ENCODE data around the gene KCNN3. TPM values are rescaled to one million over a fixed set of nuclear protein-coding genes. Genes with fewer than 3 reads are reported as not detected.

Gene KCNN3
- total RNA-seq, 2 donors from 2014 or later: 1.9 to 2.0 TPM

DNA sequence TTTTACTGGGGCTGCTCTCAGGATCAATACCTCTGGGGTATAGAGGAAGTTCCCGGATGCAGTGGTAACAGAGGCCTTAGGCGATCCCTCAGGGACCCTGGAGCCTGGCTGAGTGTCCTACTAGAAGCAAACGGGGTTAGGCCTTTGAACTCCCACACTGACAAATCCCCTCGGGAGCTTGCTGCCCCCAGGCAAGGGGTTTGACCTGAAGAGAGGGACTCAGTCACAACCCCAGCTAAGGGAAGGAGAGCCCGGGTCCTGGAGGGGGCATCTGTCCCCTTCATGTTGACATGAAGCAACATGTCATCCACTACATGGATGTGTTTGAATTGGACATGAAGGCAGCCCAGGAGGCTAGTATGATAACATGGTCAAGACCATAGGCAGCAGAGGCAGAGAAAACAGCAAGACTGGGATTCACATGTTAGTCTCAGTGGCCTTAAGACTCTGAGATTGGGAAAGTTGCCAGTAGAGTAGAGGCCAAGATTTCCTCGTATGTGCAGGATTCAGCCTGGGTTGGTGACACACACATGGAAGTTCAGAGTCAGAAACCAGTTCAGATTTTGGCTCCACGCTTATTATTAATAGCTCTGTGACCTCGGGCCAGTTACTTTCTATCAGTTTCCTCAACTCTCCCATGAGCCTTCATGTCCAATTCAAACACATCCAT is 101.5 kb downstream of the KCNN3 start:
- intact Hi-C loops (cut with DNase I): no loop called here
- peak; percentile 61 for DNase-seq (ENCODE audit: low spot score)

DNA sequence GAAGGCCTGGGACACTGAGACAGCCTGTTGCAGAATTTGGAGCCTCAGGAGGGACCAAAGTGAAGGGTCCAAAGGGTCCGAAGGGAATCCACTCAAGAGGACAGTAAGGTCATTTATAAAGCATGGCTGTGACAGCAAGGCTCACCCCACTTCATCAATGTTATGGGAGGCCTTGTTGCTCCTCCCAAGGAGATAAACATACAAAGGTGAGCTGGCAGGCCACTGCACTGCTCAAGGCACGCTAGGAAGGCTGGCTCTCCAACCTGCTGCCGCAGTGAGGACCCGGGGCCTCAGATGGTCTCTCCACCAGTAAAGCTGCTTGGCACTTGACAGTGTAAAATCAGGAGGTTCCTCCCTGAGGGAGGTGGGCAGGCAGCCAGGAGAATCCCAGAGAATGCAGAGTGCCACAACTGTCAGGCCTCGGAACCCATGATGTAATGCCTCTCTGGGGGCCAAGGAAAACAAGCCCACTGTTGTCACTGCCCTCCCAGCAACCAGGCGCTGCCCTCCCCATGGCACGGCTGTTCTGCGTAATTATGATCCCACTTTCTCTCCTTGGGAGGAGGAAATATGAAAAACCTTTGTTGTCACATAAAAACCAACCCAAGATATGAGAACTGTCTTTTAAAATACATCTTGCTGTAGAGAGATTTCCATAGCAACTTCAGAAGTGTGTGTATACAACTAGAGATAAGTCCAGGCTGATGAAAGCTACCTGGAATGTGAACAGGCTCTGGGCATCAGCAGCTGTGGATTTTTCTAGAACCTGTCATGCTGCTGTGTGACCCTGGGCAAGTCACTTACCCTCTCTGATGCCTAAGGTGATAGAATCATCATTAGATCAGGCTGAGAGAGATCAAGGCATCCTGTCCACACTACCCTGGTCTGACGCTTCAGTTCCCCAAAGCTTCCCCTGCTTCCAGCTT is 102.5 kb downstream of the KCNN3 start:
- intact Hi-C loops (cut with DNase I): no loop called here
- peak; percentile 83 for DNase-seq (ENCODE audit: low spot score)

DNA sequence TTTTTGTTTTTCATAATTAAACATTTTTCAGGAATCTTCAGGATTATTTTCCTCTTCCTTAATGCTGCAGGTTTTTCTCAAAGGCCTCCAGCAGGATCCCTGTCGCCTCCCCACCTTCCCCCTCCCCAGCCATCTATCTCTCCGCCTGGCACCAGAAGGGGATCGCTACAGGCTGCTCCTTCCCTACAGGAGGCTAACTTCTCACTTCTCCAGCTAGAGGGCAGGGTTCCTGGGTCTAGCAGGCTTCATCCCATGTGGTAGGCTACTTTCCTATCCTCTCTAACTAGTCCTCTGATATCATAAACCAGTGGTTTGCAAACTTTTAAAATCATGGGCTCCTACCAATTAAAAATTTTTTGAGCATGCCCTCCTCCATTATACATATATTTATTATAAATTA is 104.1 kb downstream of the KCNN3 start:
- intact Hi-C loops (cut with DNase I): no loop called here
- DNase-seq (ENCODE audit: low spot score): no peak

DNA sequence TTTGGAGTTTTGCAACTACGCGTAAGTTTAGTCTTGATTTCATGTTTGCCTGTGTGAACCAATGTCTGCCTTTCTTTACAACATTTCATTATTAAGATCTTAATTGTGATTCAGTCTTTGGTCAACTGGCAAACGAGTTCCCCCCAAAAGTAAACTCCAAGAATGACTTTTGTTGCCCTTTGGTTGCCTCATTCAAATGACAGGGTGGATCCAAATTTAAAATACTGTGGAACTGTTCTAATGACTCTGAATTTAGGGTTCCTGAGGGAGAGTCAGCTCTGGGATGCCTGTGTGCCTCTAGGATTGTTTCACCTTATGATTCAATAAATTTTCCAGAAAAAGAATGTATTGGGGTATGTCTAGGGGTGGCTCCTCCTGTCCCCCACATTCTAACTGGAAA is 105.3 kb downstream of the KCNN3 start:
- intact Hi-C loops (cut with DNase I): no loop called here
- DNase-seq (ENCODE audit: low spot score): no peak

DNA sequence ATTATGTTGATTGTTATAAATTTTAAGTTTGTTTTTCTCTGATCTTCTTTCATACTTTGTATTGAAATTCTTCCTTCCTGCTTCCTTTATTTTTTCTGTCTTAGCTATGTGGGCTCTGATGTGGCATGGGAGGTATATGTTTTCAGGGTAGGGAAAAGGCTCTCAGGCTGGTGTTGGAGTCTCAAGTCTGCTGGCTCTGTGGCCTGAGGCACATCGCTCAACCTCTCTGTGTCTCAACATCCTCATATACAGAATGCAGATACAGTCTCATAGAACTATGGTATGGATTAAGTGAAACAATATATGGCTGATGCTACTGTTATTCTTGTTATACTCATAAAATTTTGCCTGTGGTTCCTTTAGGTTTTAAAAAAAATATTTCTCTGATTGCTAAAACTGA is 105.9 kb downstream of the KCNN3 start:
- no peak for DNase-seq (ENCODE audit: low spot score)
- intact Hi-C loops (cut with DNase I): no loop called here

DNA sequence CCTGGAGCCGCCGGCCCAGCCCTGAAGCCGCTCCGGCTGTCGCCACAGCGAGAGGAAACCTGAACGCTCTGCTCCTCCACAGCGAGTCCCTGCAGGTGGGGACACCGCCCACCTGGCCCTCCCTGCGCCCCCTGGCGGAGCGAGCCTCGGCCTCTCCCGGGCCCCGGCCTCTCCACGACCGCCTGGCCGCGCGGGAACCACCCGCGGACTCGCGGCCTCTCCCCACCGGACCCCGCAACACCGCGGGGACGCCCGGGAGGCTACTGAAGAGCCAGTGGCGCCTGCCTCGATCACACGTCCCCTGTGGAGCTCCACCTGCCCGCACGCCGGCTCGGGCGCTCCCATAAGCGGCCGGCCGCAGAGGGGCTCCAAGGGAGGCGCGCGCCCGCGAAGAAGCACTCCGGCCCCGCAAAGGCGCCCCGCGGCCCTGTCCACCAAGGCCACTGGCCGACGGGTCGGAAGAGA is 109.6 kb downstream of the KCNN3 start:
- intact Hi-C loops (cut with DNase I): no loop called here
- peak; percentile 83 for DNase-seq (ENCODE audit: low spot score)

DNA sequence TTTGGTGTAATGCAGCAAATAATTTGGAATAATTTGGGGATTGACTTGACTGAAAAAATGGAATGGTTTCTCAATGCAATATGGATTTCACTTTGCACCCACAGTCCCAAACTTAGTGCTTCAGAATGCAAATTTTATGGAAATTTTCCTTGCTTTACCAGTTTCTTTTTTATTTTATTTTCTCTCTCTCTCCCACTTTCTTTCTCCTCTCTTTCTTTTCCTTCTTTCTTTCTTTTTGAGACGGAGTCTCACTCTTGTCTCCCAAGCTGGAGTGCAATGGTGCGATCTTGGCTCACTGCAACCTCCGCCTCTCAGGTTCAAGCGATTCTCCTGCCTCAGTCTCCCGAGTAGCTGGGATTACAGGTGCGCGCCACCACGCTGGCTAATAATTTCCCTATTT is 110.3 kb downstream of the KCNN3 start:
- no peak for DNase-seq (ENCODE audit: low spot score)
- intact Hi-C loops (cut with DNase I): no loop called here

DNA sequence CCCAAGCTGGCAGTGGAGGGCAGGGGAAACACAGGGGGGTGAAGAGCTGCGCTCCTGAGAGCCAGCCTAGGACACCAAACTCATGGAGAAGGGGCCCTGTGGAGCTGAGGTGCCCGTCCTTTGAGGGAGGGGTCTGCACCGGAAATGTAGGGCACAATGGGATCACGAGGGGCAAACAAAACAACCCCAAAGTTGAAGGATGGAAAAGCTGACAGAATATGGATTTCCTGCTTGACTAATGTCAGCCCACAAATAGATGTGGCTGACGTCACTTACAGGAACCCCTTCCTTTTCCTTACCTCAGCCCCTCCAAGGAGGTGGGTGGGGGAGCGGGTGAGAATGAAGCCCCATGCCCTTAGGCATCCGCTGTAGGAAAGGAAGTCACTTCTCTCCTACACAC is 110.9 kb downstream of the KCNN3 start:
- intact Hi-C loops (cut with DNase I): no loop called here
- no peak for DNase-seq (ENCODE audit: low spot score)

DNA sequence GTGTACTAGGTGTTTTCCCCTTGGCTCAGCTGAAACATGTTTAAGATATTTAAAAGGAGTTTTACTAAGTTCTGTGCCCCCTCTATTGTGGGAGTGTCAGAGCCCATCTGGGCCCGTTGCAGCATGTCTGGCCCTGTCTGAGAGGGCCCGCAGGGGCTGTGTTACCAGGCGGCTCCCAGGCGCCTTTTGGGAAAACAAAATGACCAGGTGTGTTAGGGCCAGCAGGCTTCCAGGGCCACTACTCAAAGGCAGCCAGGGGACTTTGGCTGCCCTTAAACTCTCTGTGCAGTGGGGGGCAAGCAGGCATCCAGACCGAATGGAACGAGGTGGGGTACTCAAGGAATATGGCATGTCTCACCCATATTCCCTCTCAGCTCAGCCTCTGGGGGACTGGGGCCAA is 111.7 kb downstream of the KCNN3 start:
- no peak for DNase-seq (ENCODE audit: low spot score)
- intact Hi-C loops (cut with DNase I): no loop called here

DNA sequence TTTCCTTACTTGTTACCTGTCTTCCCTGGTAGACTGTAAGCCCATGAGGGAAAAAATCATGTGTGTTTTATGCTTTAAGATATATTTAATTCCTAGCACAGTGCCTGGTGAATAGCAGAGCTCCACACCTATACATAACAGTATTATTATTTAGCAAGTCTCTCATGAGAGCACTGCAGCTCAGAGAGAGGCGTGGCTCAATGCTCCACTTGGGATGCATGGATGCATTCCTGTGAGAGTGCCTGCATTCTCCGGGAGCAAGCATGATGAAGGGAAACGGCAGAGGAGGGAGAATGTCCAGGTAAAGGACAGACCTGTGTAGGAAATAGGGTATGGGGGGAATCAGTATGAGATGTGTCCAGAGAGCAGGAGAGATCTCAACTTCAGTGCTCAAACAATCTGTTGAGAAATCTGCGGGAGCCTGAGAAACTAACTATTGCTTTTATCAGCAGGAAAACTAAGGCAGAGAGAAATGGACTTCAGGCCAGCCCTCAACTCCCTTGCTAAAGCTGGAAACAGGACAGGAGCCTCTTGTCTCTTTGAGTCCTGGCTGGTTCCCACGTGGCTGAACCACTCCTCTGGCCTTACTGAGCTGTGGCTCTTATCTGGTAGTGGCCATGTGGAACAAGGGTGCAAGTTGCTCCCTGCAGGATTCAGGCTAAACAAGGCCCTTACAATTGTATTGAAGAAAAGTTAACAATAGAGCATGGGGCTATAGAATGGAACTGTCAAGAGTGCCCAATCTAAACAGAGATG is 113.1 kb downstream of the KCNN3 start:
- DNase-seq (ENCODE audit: low spot score): peak; percentile 8
- intact Hi-C loops (cut with DNase I): no loop called here

DNA sequence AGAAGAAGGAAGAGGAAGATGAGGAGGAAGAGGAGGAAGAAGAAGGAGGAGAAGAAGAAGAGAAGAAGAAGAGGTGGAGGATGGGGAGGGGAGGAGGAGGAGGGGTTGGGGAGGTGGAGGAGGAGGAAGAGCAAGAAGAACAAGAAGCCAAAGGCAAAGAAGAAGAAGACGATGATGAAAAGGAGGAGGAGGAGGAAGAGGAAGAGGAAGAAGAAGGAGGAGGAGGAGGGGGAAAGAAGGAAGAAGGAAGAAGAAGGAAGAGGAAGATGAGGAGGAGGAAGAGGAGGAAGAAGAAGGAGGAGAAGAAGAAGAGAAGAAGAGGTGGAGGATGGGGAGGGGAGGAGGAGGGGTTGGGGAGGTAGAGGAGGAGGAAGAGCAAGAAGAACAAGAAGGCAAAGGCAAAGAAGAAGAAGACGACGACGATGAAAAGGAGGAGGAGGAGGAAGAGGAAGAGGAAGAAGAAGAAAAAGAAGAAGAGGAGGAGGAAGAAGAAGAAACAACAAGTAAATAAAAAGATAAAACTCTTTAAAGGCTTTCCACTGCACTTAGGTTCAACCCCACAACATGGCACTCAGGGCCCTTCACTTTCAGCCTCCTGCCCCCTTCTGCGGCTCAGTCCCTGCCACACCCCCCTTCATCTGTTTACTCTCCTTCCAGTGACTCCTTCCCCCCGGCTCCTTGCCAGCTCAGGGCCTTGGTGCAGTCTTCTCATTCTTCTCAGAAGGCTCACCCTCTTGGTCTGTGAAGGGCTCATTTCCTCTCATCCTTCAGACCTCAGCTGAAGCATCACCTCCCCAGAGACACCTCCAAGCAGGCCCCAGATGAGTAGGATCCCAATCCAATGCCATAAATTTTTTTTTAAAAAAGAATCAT is 114.0 kb downstream of the KCNN3 start:
- intact Hi-C loops (cut with DNase I): no loop called here
- DNase-seq (ENCODE audit: low spot score): no peak

DNA sequence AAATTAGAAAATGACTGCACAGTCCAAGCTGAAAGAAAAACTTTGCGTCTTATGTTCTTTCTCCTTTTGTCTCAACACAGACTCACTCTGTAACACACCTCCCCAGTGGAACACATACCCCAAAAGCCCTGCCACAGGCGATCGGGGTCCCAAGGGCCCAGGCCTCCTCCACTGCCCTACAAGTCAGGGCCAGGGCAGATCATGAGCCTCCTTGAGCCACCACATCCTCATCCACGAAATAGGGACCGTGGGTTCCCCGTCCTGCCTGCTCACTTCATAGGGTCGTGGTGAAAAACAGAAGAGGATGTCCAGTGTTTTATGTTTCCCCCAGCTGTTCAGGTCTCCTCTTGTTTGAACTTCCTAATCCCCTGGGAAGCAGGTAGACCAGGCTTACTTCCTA is 116.7 kb downstream of the KCNN3 start:
- DNase-seq (ENCODE audit: low spot score): peak; percentile 40
- intact Hi-C loops (cut with DNase I): no loop called here

DNA sequence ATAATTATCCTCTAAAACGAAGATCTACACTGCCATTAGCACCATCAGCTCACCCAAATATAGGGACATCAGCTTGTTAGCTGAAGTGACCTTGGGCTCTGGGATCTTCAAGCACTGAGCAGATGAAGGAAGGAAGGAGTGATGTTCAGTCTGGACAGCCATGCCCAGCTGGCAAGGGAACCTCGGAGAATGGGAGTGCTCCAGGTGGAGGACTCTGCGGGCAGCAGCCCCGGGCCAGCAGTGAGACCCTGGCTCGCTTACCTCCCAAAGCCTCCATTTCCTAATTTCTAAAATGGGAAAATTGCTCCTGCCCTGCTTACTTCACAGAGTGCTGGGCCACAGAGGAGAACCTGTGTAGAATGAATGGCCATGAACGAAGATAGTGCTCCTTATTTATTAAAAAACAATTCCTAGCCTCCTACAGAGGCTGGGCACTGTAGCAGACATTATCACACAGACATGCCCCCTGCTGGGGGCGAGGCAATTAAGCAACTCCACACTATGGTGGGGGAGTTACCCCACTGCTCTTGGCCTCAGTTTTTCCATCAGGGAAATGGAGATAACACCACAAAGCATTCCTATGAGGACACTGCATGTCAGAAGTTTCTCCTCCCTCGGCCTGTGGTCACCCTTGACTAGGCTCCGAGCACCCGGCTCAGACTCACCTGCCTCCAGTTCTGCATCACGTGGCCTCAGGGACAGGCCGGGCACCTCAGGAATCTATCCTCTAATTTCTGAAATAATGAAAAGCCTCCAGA is 117.6 kb downstream of the KCNN3 start:
- peak; percentile 29 for DNase-seq (ENCODE audit: low spot score)
- intact Hi-C loops (cut with DNase I): no loop called here

DNA sequence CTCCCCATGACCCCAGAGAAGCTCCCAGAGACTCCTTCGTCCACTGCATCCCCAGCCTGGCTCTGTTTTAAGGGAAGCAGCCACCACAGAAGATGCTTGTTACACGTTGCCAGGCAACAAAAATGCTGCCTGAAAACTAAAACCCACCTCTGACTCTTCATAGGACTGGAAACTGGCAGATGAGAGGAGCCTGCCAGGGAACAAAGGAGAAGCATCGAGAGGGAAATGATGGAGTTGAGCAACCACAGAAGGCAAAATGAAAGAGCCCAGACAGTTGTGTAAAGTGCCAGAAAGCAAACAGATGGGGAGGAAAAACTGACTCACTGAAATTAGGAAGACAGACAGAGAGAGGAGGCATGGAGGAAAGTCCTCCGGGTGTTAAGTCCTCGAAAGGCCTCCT is 118.4 kb downstream of the KCNN3 start:
- intact Hi-C loops (cut with DNase I): no loop called here
- peak; percentile 73 for DNase-seq (ENCODE audit: low spot score)

DNA sequence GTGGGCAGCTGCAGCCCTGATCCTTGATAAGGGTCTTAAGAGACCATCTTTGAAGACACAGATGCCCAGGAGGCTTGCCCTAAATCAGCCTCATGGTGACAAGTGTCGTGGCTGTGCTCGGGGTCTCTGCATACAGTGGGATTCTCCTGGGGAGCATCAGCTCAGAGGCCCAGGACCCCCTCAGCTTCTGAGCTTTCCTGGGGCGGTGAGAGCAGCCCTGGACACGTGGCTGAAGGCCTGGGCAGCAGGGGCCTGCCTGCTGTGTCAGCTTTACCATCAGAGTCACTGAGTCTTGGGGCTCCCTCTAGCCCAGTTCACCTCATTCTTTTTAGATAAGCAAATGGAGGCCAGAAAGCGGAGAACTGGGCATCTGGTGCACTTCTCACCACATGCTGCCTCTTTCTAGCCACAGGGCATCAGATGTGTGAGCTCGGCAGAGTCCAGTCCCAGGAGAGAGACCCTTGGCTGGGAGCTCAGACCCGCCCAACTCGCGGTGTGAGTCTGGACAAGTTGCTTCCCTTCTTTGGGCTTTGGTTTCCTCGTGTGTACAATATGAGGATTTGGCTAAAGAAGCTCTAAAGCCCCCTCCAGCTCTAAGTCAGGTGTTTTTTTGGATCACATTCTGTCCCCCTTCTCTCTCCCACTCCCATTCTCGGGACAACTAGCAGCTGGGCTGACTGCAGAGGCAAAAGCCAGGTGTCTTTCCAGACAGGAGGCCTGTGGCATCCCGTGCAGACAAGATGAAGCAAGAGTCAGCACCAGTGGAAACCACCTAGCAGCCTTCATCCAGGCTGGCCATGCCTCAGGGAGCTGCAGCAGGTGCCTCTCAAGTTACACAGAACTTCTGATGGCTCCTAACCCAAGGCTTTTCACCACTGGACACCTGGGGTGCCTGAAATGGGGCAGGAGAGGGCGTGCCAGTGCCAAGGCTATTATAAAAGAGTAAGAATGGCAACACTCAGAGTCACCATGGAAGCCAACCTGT is 119.1 kb downstream of the KCNN3 start:
- intact Hi-C loops (cut with DNase I): no loop called here

DNA sequence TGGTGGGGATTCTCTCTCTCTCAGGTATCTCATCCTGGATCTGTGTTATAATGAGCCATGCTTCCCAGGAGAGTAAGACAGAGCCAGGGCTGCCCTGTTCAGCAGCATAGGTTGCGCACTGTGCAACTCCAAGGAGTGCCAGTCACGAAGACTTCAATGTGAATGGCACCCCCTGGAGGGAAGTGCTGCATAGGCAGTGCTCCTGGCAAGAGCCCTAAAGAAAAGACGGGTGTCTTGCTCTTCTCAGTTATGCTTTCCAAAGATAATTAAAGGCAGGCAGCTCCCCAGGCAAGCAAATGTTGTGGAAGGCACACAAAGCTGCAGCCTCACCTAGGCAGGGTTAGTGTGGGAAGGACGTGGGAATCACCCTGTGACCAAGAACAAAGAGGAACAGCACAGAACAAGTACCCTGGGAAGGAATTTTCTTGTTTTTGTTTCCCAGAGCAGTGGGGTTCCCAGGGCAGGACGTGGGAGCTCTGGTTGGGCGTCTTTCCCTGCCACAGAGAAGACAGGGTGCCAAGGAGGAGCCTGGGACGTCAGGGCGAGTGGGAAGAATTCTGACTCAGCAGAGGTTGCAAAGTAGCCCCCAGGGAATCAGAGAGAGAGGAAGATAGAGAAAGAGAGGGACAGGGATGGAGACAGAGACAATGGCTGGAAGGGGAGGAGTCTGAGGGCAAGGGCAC is 120.9 kb downstream of the KCNN3 start:
- intact Hi-C loops (cut with DNase I): no loop called here
- DNase-seq (ENCODE audit: low spot score): no peak

More for the DNA sequence above, 119.1 kb downstream of the KCNN3 start:
- peak; percentile 54 for DNase-seq (ENCODE audit: low spot score)

DNA sequence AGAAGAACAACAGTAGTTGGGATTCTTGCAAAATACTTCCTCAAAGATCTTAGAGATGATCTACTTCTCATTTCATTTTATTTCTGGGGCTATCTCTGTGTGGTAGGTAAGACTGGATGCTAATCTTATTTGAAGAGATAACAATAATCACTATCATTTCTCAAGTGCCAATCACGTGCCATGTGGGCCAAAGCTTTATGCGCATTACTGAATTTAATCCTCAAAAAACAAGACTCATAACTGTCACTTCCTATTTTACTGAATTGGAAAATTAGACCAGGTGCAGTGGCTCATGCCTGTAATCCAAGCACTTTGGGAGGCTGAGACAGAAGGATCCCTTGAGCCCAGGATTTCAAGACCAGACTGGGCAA is 121.7 kb downstream of the KCNN3 start:
- intact Hi-C loops (cut with DNase I): no loop called here
- no peak for DNase-seq (ENCODE audit: low spot score)
